SK-N-SH (cell line): Measurements from ENCODE around the gene NR1D2.
"Not testable (repeated sequence)": the region's sequence is repeated elsewhere in the genome, so short reads cannot be mapped to it uniquely, and the experiment has no call there.

Experiments used
- CHD2 ChIP-seq: fragments of 150-350 bp; IDR thresholded peaks from 2 replicates; pipeline ENCODE4 v1.6.1; 2018; ENCODE audit warnings: low read length; ENCODE audit not compliant: partially characterized antibody
- EP300 ChIP-seq, 2 experiments: IDR thresholded peaks; 2 replicates each; pipeline versions ENCODE4 v1.4.0 to v1.6.1; 2012; ENCODE audit warnings: borderline replicate concordance in 1 of 2, low read depth in 1 of 2, low read length in 1 of 2
- EZH2phosphoT487 ChIP-seq: fragments of 200-600 bp; sonication (generic); IDR thresholded peaks from 2 replicates; pipeline ENCODE4 v1.6.1; 2017; ENCODE audit warnings: low read depth, mixed run types, mild to moderate bottlenecking, antibody characterized with exemption, moderate library complexity, borderline replicate concordance
- FOXM1 ChIP-seq: IDR thresholded peaks from 2 replicates; pipeline ENCODE4 v1.4.0; 2012; ENCODE audit warnings: low read depth, mild to moderate bottlenecking
- POLR2AphosphoS5 ChIP-seq: IDR thresholded peaks from 2 replicates; pipeline ENCODE4 v1.6.1; 2012; ENCODE audit warnings: low read depth, low read length
- RAD21 ChIP-seq: IDR thresholded peaks from 2 replicates; pipeline ENCODE4 v1.6.1; 2012; ENCODE audit warnings: mild to moderate bottlenecking, low read length
- SIN3A ChIP-seq: IDR thresholded peaks from 2 replicates; pipeline ENCODE4 v1.6.1; 2012; ENCODE audit warnings: low read depth, mild to moderate bottlenecking, low read length, moderate library complexity, borderline replicate concordance
- TCF12 ChIP-seq: IDR thresholded peaks from 2 replicates; pipeline ENCODE4 v1.4.0; 2012
- TF ChIP-seq, protein P1 (sequence below): IDR thresholded peaks from 2 replicates; pipeline ENCODE4 v1.4.0; 2012; ENCODE audit warnings: low read depth
- TF ChIP-seq, protein P2 (sequence below): fragments of 200-600 bp; sonication (generic); IDR thresholded peaks from 2 replicates; pipeline ENCODE4 v1.6.1; 2017; ENCODE audit warnings: antibody characterized with exemption, mild to moderate bottlenecking, moderate library complexity
- TF ChIP-seq, protein P3 (sequence below): IDR thresholded peaks from 2 replicates; pipeline ENCODE4 v1.6.1; 2012; ENCODE audit warnings: mild to moderate bottlenecking, low read depth, low read length, moderate library complexity
- TF ChIP-seq, protein P4 (sequence below): IDR thresholded peaks from 2 replicates; pipeline ENCODE4 v1.4.0; 2012; ENCODE audit warnings: low read depth, borderline replicate concordance

DNA sequence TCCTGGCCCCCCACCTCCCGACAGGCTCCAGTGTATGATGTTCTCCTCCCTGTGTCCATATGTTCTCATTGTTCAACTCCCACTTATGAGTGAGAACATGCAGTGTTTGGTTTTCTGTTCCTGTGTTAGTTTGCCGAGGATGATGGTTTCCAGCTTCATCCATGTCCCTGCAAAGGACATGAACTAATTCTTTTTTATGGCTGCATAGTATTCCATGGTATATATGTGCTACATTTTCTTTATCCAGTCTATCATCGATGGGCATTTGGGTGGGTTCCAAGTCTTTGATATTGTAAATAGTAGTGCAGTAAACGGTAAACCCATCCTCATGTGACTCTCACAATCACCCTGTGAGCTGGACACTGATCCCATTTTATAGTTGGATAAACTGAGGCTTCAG lies 81.6 kb downstream of the NR1D2 start:
- TF ChIP-seq, protein P1, sequence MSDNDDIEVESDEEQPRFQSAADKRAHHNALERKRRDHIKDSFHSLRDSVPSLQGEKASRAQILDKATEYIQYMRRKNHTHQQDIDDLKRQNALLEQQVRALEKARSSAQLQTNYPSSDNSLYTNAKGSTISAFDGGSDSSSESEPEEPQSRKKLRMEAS: not testable (repeated sequence)
- TF ChIP-seq, protein P2, sequence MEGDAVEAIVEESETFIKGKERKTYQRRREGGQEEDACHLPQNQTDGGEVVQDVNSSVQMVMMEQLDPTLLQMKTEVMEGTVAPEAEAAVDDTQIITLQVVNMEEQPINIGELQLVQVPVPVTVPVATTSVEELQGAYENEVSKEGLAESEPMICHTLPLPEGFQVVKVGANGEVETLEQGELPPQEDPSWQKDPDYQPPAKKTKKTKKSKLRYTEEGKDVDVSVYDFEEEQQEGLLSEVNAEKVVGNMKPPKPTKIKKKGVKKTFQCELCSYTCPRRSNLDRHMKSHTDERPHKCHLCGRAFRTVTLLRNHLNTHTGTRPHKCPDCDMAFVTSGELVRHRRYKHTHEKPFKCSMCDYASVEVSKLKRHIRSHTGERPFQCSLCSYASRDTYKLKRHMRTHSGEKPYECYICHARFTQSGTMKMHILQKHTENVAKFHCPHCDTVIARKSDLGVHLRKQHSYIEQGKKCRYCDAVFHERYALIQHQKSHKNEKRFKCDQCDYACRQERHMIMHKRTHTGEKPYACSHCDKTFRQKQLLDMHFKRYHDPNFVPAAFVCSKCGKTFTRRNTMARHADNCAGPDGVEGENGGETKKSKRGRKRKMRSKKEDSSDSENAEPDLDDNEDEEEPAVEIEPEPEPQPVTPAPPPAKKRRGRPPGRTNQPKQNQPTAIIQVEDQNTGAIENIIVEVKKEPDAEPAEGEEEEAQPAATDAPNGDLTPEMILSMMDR: not testable (repeated sequence)
- TF ChIP-seq, protein P3, sequence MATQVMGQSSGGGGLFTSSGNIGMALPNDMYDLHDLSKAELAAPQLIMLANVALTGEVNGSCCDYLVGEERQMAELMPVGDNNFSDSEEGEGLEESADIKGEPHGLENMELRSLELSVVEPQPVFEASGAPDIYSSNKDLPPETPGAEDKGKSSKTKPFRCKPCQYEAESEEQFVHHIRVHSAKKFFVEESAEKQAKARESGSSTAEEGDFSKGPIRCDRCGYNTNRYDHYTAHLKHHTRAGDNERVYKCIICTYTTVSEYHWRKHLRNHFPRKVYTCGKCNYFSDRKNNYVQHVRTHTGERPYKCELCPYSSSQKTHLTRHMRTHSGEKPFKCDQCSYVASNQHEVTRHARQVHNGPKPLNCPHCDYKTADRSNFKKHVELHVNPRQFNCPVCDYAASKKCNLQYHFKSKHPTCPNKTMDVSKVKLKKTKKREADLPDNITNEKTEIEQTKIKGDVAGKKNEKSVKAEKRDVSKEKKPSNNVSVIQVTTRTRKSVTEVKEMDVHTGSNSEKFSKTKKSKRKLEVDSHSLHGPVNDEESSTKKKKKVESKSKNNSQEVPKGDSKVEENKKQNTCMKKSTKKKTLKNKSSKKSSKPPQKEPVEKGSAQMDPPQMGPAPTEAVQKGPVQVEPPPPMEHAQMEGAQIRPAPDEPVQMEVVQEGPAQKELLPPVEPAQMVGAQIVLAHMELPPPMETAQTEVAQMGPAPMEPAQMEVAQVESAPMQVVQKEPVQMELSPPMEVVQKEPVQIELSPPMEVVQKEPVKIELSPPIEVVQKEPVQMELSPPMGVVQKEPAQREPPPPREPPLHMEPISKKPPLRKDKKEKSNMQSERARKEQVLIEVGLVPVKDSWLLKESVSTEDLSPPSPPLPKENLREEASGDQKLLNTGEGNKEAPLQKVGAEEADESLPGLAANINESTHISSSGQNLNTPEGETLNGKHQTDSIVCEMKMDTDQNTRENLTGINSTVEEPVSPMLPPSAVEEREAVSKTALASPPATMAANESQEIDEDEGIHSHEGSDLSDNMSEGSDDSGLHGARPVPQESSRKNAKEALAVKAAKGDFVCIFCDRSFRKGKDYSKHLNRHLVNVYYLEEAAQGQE: not testable (repeated sequence)
- TF ChIP-seq POLR2AphosphoS5; SIN3A; CHD2; TCF12; FOXM1; RAD21; EP300 (IDR thresholded peaks at IDR 0.05; ENCODE audit: borderline replicate concordance in 1 of 2, low read depth in 1 of 2, low read length in 1 of 2); EZH2phosphoT487: not testable (repeated sequence)
- TF ChIP-seq, protein P4, sequence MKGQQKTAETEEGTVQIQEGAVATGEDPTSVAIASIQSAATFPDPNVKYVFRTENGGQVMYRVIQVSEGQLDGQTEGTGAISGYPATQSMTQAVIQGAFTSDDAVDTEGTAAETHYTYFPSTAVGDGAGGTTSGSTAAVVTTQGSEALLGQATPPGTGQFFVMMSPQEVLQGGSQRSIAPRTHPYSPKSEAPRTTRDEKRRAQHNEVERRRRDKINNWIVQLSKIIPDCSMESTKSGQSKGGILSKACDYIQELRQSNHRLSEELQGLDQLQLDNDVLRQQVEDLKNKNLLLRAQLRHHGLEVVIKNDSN: not testable (repeated sequence)
